Testis (tissue), 3 donors: ENCODE results near the gene ARHGAP40. TPM values are rescaled to one million over a fixed set of nuclear protein-coding genes. Genes with fewer than 3 reads are reported as not detected.

Experiments used
- DNase-seq: peaks from one replicate; pipeline ENCODE4 v3.0.0-alpha.2; 2019
- H3K27ac ChIP-seq, 2 donors: fragments of 200-600 bp; sonication (generic); one replicate each; pipeline ENCODE4 v1.5.1; 2019
- H3K27me3 ChIP-seq: fragments of 200-600 bp; sonication (generic); one replicate; pipeline ENCODE4 v1.5.1; 2019
- H3K36me3 ChIP-seq: fragments of 200-600 bp; sonication (generic); one replicate; pipeline ENCODE4 v1.5.1; 2017; ENCODE audit warnings: low read depth; ENCODE audit errors: missing control alignments
- H3K4me1 ChIP-seq: fragments of 200-600 bp; sonication (generic); one replicate; pipeline ENCODE4 v1.5.1; 2019
- H3K4me3 ChIP-seq, 2 donors: fragments of 200-600 bp; sonication (generic); one replicate each; pipeline ENCODE4 v1.5.1; 2017 to 2019
- H3K9me3 ChIP-seq: fragments of 200-600 bp; sonication (generic); one replicate; pipeline ENCODE4 v1.5.1; 2017
- POLR2A ChIP-seq: fragments of 450-650 bp; IDR thresholded peaks from one replicate; pipeline ENCODE4 v1.6.1; 2017; ENCODE audit warnings: antibody characterized with exemption, mild to moderate bottlenecking, moderate library complexity
- WGBS, 2 donors: methylation state at CpG; one replicate each; pipeline ENCODE4 v1.1.5; 2018; 5-methylcytosine and 5-hydroxymethylcytosine counted together
- intact Hi-C: fragments of 100-400 bp; cut with DNase I; formaldehyde crosslinking; loops from one replicate; pipeline ENCODE4 v1.15.1; 2023; ENCODE audit warnings: low total_unique reads
- polyA plus RNA-seq: library from polyadenylated mRNA; stranded (reverse); fragments of 350-450 nt; fragmentation: Illumina TruSeq; extraction: RNeasy Lipid Tissue Mini Kit (QIAGEN cat#74804); gene quantifications from one replicate; pipeline ENCODE4 v1.2.3, GENCODE V29; 2014; ENCODE audit warnings: low read depth, low replicate concordance; ENCODE audit not compliant: insufficient read depth
- total RNA-seq, 2 donors: library from RNA; depleted of rRNA; stranded (reverse); fragments of >200 nt; gene quantifications; one replicate each; pipeline ENCODE4 v1.2.3, GENCODE V29; 2016
- TF ChIP-seq, protein P1 (sequence below), 3 experiments: fragments of 450-650 bp in 2 of 3; fragments of 200-600 bp in 1 of 3; sonication (generic) in 1 of 3; IDR thresholded peaks; one replicate each; pipeline ENCODE4 v1.5.1; 2016 to 2019; ENCODE audit warnings: antibody characterized with exemption in 3 of 3, mild to moderate bottlenecking in 2 of 3, moderate library complexity in 1 of 3

Gene ARHGAP40
- total and polyA plus RNA-seq, 3 donors from 2014 or later, result 1.5 to 3.2 (median 1.5) TPM

DNA sequence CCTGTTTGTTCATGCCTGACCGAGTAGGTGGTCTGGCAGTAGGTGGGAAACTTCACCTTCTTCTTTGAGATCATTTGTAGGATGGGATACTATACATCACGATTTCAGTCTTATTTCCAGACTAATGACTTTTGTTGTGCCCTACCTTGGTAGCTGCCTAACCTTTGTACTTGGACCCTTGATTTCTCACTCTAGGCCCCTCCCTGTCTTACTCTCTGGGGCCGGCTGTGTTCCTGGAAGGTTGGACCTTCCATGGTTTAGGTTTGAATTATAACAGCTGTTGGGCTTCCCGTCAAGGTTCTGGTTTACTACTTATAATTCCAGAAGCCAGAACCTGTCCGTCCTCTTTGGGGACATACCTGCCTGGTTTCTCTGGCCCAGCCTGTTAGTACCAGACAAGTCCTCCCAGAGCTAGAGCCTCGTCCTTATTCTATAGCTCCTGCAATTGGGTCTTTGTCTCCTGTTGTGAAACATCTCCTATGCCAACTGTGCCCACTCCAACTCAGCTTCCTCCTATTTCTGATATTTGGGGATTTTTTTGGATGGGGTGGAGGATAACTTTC, 35.5 kb upstream of the ARHGAP40 start:
- WGBS, 2 donors, result 88 to 96% methylated on average over 6 of the region's 6 CpGs
- intact Hi-C loops, result no loop called here
- Histone ChIP-seq H3K4me1 (no peaks in the 10 kb centered on the region), H3K36me3 (no peaks in the 10 kb centered on the region), H3K27ac (no peak overlapping the region), H3K9me3 (no peaks in the 10 kb centered on the region), H3K27me3 (no peaks in the 10 kb centered on the region), H3K4me3 (no peak overlapping the region)
- DNase-seq, result no peak
- TF ChIP-seq, protein P1, sequence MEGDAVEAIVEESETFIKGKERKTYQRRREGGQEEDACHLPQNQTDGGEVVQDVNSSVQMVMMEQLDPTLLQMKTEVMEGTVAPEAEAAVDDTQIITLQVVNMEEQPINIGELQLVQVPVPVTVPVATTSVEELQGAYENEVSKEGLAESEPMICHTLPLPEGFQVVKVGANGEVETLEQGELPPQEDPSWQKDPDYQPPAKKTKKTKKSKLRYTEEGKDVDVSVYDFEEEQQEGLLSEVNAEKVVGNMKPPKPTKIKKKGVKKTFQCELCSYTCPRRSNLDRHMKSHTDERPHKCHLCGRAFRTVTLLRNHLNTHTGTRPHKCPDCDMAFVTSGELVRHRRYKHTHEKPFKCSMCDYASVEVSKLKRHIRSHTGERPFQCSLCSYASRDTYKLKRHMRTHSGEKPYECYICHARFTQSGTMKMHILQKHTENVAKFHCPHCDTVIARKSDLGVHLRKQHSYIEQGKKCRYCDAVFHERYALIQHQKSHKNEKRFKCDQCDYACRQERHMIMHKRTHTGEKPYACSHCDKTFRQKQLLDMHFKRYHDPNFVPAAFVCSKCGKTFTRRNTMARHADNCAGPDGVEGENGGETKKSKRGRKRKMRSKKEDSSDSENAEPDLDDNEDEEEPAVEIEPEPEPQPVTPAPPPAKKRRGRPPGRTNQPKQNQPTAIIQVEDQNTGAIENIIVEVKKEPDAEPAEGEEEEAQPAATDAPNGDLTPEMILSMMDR (IDR thresholded peaks at IDR 0.05), result no peak
- no peak for TF ChIP-seq POLR2A

DNA sequence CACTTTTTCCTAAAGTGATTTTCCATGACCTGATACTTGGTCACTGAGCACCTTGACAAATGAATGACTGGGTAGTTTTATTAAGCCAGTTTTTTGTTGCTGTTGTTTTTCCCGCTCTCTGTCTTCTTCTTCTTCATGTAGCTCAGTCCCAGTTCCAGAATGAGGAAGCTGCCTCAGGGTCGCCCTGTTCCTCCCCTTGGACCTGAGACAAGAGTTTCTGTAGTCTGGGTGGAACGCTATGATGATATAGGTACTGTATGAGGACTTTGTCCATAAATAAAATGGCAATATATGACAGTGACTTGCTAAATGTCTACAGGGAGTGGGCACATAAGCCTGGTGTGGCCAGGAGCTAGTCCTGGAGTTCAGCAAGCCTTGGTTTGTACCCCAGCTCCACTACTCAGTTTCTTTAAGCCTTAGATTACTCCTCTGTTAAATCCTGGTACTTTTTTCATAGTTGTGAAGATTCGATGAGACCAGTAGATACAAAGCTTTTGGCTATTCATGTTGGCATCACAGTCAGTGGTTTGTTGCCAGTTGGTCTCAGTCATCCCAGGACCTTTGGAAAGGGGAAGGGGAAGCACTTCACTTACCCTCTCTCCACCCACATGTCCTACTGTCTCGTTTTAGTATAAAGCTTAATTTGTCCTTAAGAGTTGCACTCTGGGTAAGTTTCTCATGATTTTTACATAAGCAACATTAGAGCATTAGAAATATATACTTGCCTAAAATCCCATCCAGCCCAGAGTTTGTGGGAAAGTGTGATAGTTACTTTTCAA, 31.7 kb upstream of the ARHGAP40 start:
- intact Hi-C loops, result no loop called here
- DNase-seq, result no peak
- Histone ChIP-seq H3K27ac (no peak overlapping the region), H3K4me3 (no peak overlapping the region), H3K27me3 (no peaks in the 10 kb centered on the region), H3K4me1 (no peaks in the 10 kb centered on the region), H3K9me3 (no peaks in the 10 kb centered on the region), H3K36me3 (no peaks in the 10 kb centered on the region)
- TF ChIP-seq POLR2A, result no peak
- TF ChIP-seq, protein P1 (IDR thresholded peaks at IDR 0.05), result no peak
- 65 to 73% methylated on average over 5 of the region's 5 CpGs for WGBS, 2 donors

GRCh38 chr20:38573413-38573812, 28.2 kb upstream of the ARHGAP40 start:
- TF ChIP-seq POLR2A, result no peak
- TF ChIP-seq, protein P1 (IDR thresholded peaks at IDR 0.05), result no peak
- intact Hi-C loops, result no loop called here
- no peak for DNase-seq
- Histone ChIP-seq H3K27ac (no peak overlapping the region), H3K4me1 (no peaks in the 10 kb centered on the region), H3K36me3 (peaks cover 3% of the 10 kb centered on the region), H3K9me3 (no peaks in the 10 kb centered on the region), H3K4me3 (no peak overlapping the region), H3K27me3 (no peaks in the 10 kb centered on the region)
- 71 to 78% methylated on average over 7 of the region's 7 CpGs for WGBS, 2 donors

DNA sequence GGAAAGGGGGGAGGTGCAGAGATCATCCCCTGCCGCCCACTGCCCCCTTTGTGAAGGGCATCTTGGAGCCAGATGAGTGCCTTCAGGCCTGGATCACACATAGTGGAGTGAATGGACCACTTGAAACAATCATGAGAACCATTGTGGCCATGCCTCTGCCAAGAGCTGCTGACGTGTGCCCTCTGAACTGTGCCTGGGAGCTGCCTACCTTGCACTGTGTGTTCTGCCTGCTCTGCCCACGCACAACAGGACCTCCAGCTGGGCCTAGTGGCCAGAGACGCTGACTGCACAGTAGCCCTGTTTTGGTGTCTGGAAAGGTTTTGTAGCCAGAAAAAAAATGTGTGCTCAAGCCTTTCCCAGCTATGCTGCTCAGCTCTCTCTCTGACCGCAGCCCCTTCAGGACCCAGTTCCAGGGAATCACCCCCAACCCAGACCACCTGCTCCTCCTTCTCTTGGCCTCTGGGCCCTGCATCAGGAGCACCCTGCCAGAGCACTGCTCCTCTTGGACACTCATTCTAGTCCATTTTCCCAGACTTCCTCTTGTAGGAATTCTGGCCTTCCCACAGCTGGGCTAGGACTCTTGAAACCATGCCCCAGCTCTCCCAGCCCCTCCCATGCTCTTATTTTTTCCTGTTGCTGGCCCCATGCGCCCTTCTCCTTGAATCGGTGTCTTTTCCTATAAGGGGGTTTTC, 22.2 kb upstream of the ARHGAP40 start:
- no peaks in the 10 kb centered on the region for H3K27me3 ChIP-seq
- peaks cover 5% of the 10 kb centered on the region for H3K4me1 ChIP-seq
- H3K4me3 ChIP-seq, result no peak overlapping the region
- 44 to 61% methylated on average over 6 to 7 of the region's 7 CpGs for WGBS, 2 donors
- no peak for DNase-seq
- no peaks in the 10 kb centered on the region for H3K9me3 ChIP-seq
- intact Hi-C loops, result no loop called here
- peaks cover 3% of the 10 kb centered on the region for H3K36me3 ChIP-seq
- TF ChIP-seq, protein P1 (IDR thresholded peaks at IDR 0.05), result no peak
- TF ChIP-seq POLR2A, result no peak
- H3K27ac ChIP-seq, result no peak overlapping the region
